Dermis microvascular lymphatic vessel endothelial cell (primary cell): ENCODE measurements around the gene IL9R. TPM values are rescaled to one million over a fixed set of nuclear protein-coding genes. Genes with fewer than 3 reads are reported as not detected.
"Not testable (repeated sequence)": the region's sequence is repeated elsewhere in the genome, so short reads cannot be mapped to it uniquely, and the experiment has no call there.

ENCODE experiments used
- DNase-seq, 2 donors: peaks; one replicate each; pipeline versions ENCODE4 v3.0.0 to v3.0.0-alpha.2; 2010; ENCODE audit warnings: low read depth in 2 of 2
- total RNA-seq: library from RNA; depleted of rRNA; stranded (reverse); fragments of >200 nt; gene quantifications from 2 replicates; pipeline ENCODE4 v1.2.1, GENCODE V29; 2014

IL9R gene
- total RNA-seq, 1 donor from 2014 or later = under 0.01 TPM

- not testable (repeated sequence) for DNase-seq
Measured at GRCh38 chrX:156029707-156030442, 32.4 kb downstream of the IL9R start.

DNA sequence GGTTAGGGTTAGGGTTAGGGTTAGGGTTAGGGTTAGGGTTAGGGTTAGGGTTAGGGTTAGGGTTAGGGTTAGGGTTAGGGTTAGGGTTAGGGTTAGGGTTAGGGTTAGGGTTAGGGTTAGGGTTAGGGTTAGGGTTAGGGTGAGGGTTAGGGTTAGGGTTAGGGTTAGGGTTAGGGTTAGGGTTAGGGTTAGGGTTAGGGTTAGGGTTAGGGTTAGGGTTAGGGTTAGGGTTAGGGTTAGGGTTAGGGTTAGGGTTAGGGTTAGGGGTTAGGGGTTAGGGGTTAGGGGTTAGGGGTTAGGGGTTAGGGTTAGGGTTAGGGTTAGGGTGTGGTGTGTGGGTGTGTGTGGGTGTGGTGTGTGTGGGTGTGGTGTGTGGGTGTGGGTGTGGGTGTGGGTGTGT, 33.0 kb downstream of the IL9R start:
- not testable (repeated sequence) for DNase-seq

Other genes with a start within 250 kb of the IL9R start
- 37.0 and 42.2 TPM in 2 replicates for gene VAMP7, start 116.4 kb upstream of the IL9R start, total RNA-seq